Bone marrow (tissue), 2 donors: ENCODE results near the gene MORN4.
"Not testable (repeated sequence)": the region's sequence is repeated elsewhere in the genome, so short reads cannot be mapped to it uniquely, and the experiment has no call there.

ENCODE experiments used
- DNase-seq, 2 donors: peaks; one replicate each; lab custom pipeline; 2025; lab: John Stamatoyannopoulos, UW

MORN4 gene

GRCh38 chr10:97597778-97598177 is 35.5 kb downstream of the MORN4 start:
- DNase-seq, result no peak

GRCh38 chr10:97596101-97597082 is 36.9 kb downstream of the MORN4 start:
- no peak for DNase-seq

GRCh38 chr10:97593421-97593820 is 39.9 kb downstream of the MORN4 start:
- DNase-seq, result no peak

GRCh38 chr10:97590748-97591495 is 42.4 kb downstream of the MORN4 start:
- no peak for DNase-seq

- no peak for DNase-seq
Measured at GRCh38 chr10:97590082-97590747, 43.1 kb downstream of the MORN4 start.

GRCh38 chr10:97589479-97589878 is 43.8 kb downstream of the MORN4 start, which contains the start of gene C10orf62:
Gene C10orf62, plus strand, starts transcription at chr10:97589721. Its CDS starts 177 bp downstream, at chr10:97589898.
- DNase-seq, result no peak

- DNase-seq, result no peak
Measured at GRCh38 chr10:97587183-97587582, 46.1 kb downstream of the MORN4 start.

GRCh38 chr10:97585439-97585811 is 47.9 kb downstream of the MORN4 start:
- DNase-seq, result no peak

- no peak for DNase-seq
Measured at GRCh38 chr10:97584798-97585438, 48.4 kb downstream of the MORN4 start.

- DNase-seq, result no peak
Measured at GRCh38 chr10:97584060-97584797, 49.1 kb downstream of the MORN4 start, which contains the start of gene HOGA1. Gene HOGA1, plus strand, starts transcription at chr10:97584389. Its CDS starts 315 bp downstream, at chr10:97584704.

GRCh38 chr10:97583476-97583875 is 49.8 kb downstream of the MORN4 start:
- no peak for DNase-seq

- DNase-seq, result no peak
Measured at GRCh38 chr10:97582169-97582568, 51.1 kb downstream of the MORN4 start.

GRCh38 chr10:97580421-97581367 is 52.6 kb downstream of the MORN4 start:
- DNase-seq, result no peak

- no peak for DNase-seq
Measured at GRCh38 chr10:97578171-97578844, 55.0 kb downstream of the MORN4 start.

- no peak for DNase-seq
Measured at GRCh38 chr10:97577701-97578100, 55.6 kb downstream of the MORN4 start.

GRCh38 chr10:97576487-97576886 is 56.8 kb downstream of the MORN4 start:
- not testable (repeated sequence) for DNase-seq

GRCh38 chr10:97575127-97575668 is 58.1 kb downstream of the MORN4 start:
- DNase-seq, result no peak

- DNase-seq, result peak in 1 of 2 donors; percentile 9
Measured at GRCh38 chr10:97574374-97575126, 58.8 kb downstream of the MORN4 start.
